SK-N-SH (cell line): ENCODE measurements around the gene SLC9C1. TPM values are rescaled to one million over a fixed set of nuclear protein-coding genes. Genes with fewer than 3 reads are reported as not detected.

Experiments
- CTCF ChIA-PET: fragments of 300-600, 350-600 bp; formaldehyde crosslinking; extraction: SDS; loops from one replicate; lab custom pipeline; 2021; lab: Yijun Ruan, JAX
- POLR2A ChIA-PET: fragments of 350-600 bp; sonication (Branson Sonifier 250); formaldehyde crosslinking; extraction: SDS; loops from one replicate; lab custom pipeline; 2020; ENCODE audit warnings: antibody characterized with exemption, inconsistent platforms; lab: Yijun Ruan, JAX
- DNase-seq: peaks from one replicate; pipeline ENCODE4 v3.0.0; 2012
- H2AFZ ChIP-seq: fragments of 200-600 bp; sonication (generic); 2 replicates; pipeline ENCODE4 v1.8.1; 2016; ENCODE audit warnings: antibody characterized with exemption, mild to moderate bottlenecking, low read depth
- H3F3A ChIP-seq: fragments of 200-600 bp; sonication (generic); replicated peaks from 2 replicates; pipeline ENCODE3; 2016; ENCODE audit warnings: antibody characterized with exemption, mild to moderate bottlenecking; ENCODE audit not compliant: insufficient read depth
- H3K27ac ChIP-seq, 2 experiments: fragments of 200-500 bp in 1 of 2; fragments of 200-600 bp in 1 of 2; sonication (Bioruptor generic) in 1 of 2; sonication (generic), shearing (Covaris generic) in 1 of 2; 2 replicates each; pipeline versions ENCODE4 v1.5.1 to v1.6.1; 2014 to 2016; ENCODE audit warnings: low read depth in 2 of 2, inconsistent platforms in 1 of 2, low read length in 1 of 2, mild to moderate bottlenecking in 1 of 2, mixed read lengths in 1 of 2
- H3K27me3 ChIP-seq: fragments of 200-600 bp; sonication (generic), shearing (Covaris generic); 2 replicates; pipeline ENCODE4 v1.6.1; 2016; ENCODE audit warnings: mixed run types; ENCODE audit not compliant: insufficient read depth
- H3K36me3 ChIP-seq, 2 experiments: fragments of 200-500 bp in 1 of 2; fragments of 200-600 bp in 1 of 2; sonication (Bioruptor generic) in 1 of 2; sonication (generic) in 1 of 2; replicated peaks in 1 of 2; 2 replicates each; pipeline versions ENCODE3 to v1.5.1; 2014 to 2016; ENCODE audit warnings: low read length in 1 of 2, mild to moderate bottlenecking in 1 of 2; ENCODE audit not compliant: insufficient read depth in 2 of 2, control insufficient read depth in 1 of 2
- H3K4me1 ChIP-seq, 2 experiments: fragments of 200-500 bp in 1 of 2; fragments of 200-600 bp in 1 of 2; sonication (Bioruptor generic) in 1 of 2; sonication (generic), shearing (Covaris generic) in 1 of 2; 2 replicates each; pipeline versions ENCODE4 v1.5.1 to v1.6.1; 2014 to 2016; ENCODE audit warnings: low read depth in 1 of 2, low read length in 1 of 2, mixed run types in 1 of 2; ENCODE audit not compliant: insufficient read depth in 2 of 2, control insufficient read depth in 1 of 2
- H3K4me2 ChIP-seq: fragments of 200-600 bp; sonication (generic), shearing (Covaris generic); 2 replicates; pipeline ENCODE4 v1.6.1; 2017; ENCODE audit warnings: mixed run types
- H3K4me3 ChIP-seq, 2 experiments: fragments of 200-500 bp in 1 of 2; fragments of 200-600 bp in 1 of 2; sonication (Bioruptor generic) in 1 of 2; sonication (generic), shearing (Covaris generic) in 1 of 2; 2 replicates each; pipeline versions ENCODE4 v1.5.1 to v1.8.1; 2014 to 2016; ENCODE audit warnings: low read depth in 2 of 2, inconsistent platforms in 1 of 2, low read length in 1 of 2, mild to moderate bottlenecking in 1 of 2, mixed read lengths in 1 of 2, moderate library complexity in 1 of 2
- H3K79me2 ChIP-seq: fragments of 200-600 bp; sonication (generic); 2 replicates; pipeline ENCODE4 v1.8.1; 2017; ENCODE audit warnings: mild to moderate bottlenecking; ENCODE audit not compliant: insufficient read depth
- H3K9ac ChIP-seq: fragments of 200-600 bp; sonication (generic); 2 replicates; pipeline ENCODE4 v1.6.1; 2017; ENCODE audit warnings: mixed run types
- H3K9me2 ChIP-seq: fragments of 200-600 bp; sonication (generic); 2 replicates; pipeline ENCODE4 v1.6.1; 2017; ENCODE audit warnings: mixed run types
- H3K9me3 ChIP-seq: fragments of 200-600 bp; sonication (generic); 2 replicates; pipeline ENCODE4 v1.6.1; 2017; ENCODE audit warnings: mixed run types, mild to moderate bottlenecking, moderate library complexity
- H4K20me1 ChIP-seq: fragments of 200-600 bp; sonication (generic); 2 replicates; pipeline ENCODE4 v1.6.1; 2017; ENCODE audit warnings: mild to moderate bottlenecking, mixed run types; ENCODE audit not compliant: insufficient read depth
- ELF1 ChIP-seq: IDR thresholded peaks from 2 replicates; pipeline ENCODE4 v1.4.0; 2012
- FOSL2 ChIP-seq: IDR thresholded peaks from 2 replicates; pipeline ENCODE4 v1.4.0; 2012; ENCODE audit warnings: low read depth, mild to moderate bottlenecking, moderate library complexity, borderline replicate concordance
- FOXM1 ChIP-seq: IDR thresholded peaks from 2 replicates; pipeline ENCODE4 v1.4.0; 2012; ENCODE audit warnings: low read depth, mild to moderate bottlenecking
- JUND ChIP-seq: IDR thresholded peaks from 2 replicates; pipeline ENCODE4 v1.4.0; 2012
- MEF2A ChIP-seq: IDR thresholded peaks from 2 replicates; pipeline ENCODE4 v1.4.0; 2012; ENCODE audit warnings: low read depth, borderline replicate concordance
- RCOR1 ChIP-seq: fragments of 150-350 bp; IDR thresholded peaks from 2 replicates; pipeline ENCODE4 v1.6.1; 2017; ENCODE audit warnings: antibody characterized with exemption, low read length
- YY1 ChIP-seq: IDR thresholded peaks from 2 replicates; pipeline ENCODE4 v1.4.0; 2012; ENCODE audit warnings: low read depth, mild to moderate bottlenecking
- ZBTB33 ChIP-seq: IDR thresholded peaks from 2 replicates; pipeline ENCODE4 v1.4.0; 2012; ENCODE audit warnings: low read depth, borderline replicate concordance
- WGBS: methylation state at CpG from one replicate; pipeline ENCODE4 v1.1.6; 2017; ENCODE audit warnings: low lambda C conversion rate; 5-methylcytosine and 5-hydroxymethylcytosine counted together
- polyA plus RNA-seq, 3 experiments: library from polyadenylated mRNA; depleted of rRNA; stranded (reverse); fragments of >200 nt; gene quantifications; 2 replicates each; pipeline ENCODE4 v1.2.3, GENCODE V29; 2012
- TF ChIP-seq, protein P1 (sequence below): IDR thresholded peaks from 2 replicates; pipeline ENCODE4 v1.4.0; 2012; ENCODE audit warnings: low read depth

The SLC9C1 gene
- polyA plus RNA-seq, 1 of the 3 experiments (the other 2 are of a cell fraction): not detected

DNA sequence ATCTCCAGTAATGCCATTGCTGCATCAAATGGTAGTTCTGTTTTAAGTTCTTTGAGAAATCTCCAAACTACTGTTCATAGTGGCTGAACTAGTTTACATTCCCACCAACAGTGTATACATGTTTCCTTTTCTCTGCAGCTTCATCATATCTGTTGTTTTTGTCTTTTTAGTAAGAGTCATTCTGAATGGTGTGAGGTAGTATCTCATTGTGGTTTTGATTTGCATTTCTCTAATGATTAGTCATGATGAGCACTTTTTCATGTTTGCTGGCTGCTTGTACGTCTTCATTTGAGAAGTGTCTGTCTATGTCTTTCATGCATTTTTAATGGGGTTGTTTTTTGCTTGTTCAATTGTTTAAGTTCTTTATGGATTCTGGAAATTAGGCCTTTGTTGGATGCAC lies 150.8 kb downstream of the SLC9C1 start (continued):
- TF ChIP-seq ZBTB33 (no peak), FOSL2 (no peak)

GRCh38 chr3:112141293-112141692 lies 152.7 kb downstream of the SLC9C1 start:
- 40% methylated on average over 2 of the region's 2 CpGs for WGBS
- H3K4me1 ChIP-seq: no peaks in the 10 kb centered on the region
- CTCF ChIA-PET: no interaction called here
- no peak for DNase-seq
- POLR2A ChIA-PET: no interaction called here
- H3F3A ChIP-seq: no peaks in the 10 kb centered on the region
- H3K79me2 ChIP-seq: no peaks in the 10 kb centered on the region
- H3K4me2 ChIP-seq: no peak overlapping the region
- no peaks in the 10 kb centered on the region for H3K27me3 ChIP-seq
- no peaks in the 10 kb centered on the region for H3K36me3 ChIP-seq
- no peak overlapping the region for H3K27ac ChIP-seq
- no peaks in the 10 kb centered on the region for H3K9me2 ChIP-seq
- H4K20me1 ChIP-seq: no peaks in the 10 kb centered on the region
- TF ChIP-seq, protein P1, sequence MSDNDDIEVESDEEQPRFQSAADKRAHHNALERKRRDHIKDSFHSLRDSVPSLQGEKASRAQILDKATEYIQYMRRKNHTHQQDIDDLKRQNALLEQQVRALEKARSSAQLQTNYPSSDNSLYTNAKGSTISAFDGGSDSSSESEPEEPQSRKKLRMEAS: no peak
- TF ChIP-seq FOXM1 (no peak), YY1 (no peak), RCOR1 (no peak), MEF2A (no peak), ELF1 (no peak)
- H3K4me3 ChIP-seq: no peak overlapping the region
- no peaks in the 10 kb centered on the region for H3K9me3 ChIP-seq
- no peak overlapping the region for H3K9ac ChIP-seq
- H2AFZ ChIP-seq: no peak overlapping the region

DNA sequence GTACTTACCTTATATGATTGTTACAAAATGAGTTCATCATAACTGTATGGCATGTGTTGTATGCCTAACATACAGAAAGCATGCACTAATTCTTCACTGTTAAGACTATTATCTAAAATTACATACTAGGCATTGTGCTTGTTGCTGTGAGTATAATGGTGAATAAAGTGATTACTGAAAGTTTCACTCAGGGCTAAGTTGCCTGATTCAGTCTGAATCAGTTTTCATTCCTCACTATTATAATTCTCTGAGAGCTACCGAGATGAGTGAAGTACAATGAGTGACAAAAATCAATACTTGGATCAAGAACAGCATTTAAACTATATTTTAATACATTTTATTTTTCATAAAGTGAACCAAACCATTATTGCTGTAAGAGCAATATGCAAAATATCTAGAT lies 153.4 kb downstream of the SLC9C1 start:
- no peak overlapping the region for H3K27ac ChIP-seq

More for the DNA sequence above, 153.4 kb downstream of the SLC9C1 start:
- H3K4me1 ChIP-seq: no peaks in the 10 kb centered on the region
- H3K9me3 ChIP-seq: no peaks in the 10 kb centered on the region
- no peak overlapping the region for H3K4me2 ChIP-seq
- H3K9ac ChIP-seq: no peak overlapping the region
- no peaks in the 10 kb centered on the region for H4K20me1 ChIP-seq
- no peak for TF ChIP-seq JUND
- TF ChIP-seq, all 33 proteins: peak for 0
- H3K36me3 ChIP-seq: no peaks in the 10 kb centered on the region
- WGBS: 29% methylated on average over 1 of the region's 1 CpG
- H3F3A ChIP-seq: no peaks in the 10 kb centered on the region
- no peaks in the 10 kb centered on the region for H3K79me2 ChIP-seq
- ChIA-PET CTCF (no interaction called here), POLR2A (no interaction called here)
- no peak for DNase-seq
- H3K4me3 ChIP-seq: no peak overlapping the region
- no peaks in the 10 kb centered on the region for H3K27me3 ChIP-seq
- no peak overlapping the region for H2AFZ ChIP-seq
- H3K9me2 ChIP-seq: no peaks in the 10 kb centered on the region
